SH-SY5Y (cell line): ENCODE data around the gene GPA33.

ENCODE experiments used
- GATA2 ChIP-seq: IDR thresholded peaks from 2 replicates; pipeline ENCODE4 v1.6.1; 2011; ENCODE audit warnings: mild to moderate bottlenecking, low read depth, low read length
- GATA3 ChIP-seq: IDR thresholded peaks from 2 replicates; pipeline ENCODE4 v1.6.1; 2011; ENCODE audit warnings: low read depth, mild to moderate bottlenecking, low read length, moderate library complexity

GPA33 gene

DNA sequence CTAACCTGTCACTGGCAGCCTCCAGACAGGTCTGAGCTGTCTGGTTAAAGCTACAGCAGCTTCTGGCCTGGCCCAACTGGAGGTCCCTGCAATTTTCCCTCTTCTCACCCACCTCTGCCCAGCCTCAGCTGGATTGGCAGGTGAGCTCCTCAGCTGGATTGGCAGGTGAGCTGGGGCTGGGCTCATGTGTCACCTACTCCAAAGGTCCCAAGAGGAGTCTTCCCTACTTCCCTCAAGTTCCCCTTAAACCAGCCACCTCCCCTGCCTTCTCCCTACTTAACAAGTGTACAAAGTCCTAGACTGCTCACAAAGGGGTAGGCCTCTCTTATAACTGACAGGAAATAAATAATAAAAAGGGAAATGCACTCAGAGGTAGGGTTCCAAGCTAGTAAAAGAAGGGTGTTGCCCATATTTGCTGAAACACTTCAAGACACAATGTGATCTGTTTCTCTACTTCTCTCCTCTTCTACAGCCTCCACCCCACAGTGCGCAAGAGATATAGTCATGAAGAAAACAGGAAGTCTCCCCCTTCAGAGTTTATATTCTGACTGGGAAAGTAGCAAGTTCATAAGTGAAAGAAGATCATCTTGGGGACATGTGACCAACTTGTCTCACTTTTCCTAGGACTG lies at the start of gene GPA33:
Gene GPA33 (minus strand): TSS at position 64 of the 629 bp plus-strand sequence. CDS start 90 bp downstream, outside the sequence.
- no peak for TF ChIP-seq GATA2
- TF ChIP-seq GATA3 = no peak

- no peak for TF ChIP-seq GATA2
- TF ChIP-seq GATA3 = no peak
Observed at GRCh38 chr1:167138703-167139102, 48.5 kb upstream of the GPA33 start.

DNA sequence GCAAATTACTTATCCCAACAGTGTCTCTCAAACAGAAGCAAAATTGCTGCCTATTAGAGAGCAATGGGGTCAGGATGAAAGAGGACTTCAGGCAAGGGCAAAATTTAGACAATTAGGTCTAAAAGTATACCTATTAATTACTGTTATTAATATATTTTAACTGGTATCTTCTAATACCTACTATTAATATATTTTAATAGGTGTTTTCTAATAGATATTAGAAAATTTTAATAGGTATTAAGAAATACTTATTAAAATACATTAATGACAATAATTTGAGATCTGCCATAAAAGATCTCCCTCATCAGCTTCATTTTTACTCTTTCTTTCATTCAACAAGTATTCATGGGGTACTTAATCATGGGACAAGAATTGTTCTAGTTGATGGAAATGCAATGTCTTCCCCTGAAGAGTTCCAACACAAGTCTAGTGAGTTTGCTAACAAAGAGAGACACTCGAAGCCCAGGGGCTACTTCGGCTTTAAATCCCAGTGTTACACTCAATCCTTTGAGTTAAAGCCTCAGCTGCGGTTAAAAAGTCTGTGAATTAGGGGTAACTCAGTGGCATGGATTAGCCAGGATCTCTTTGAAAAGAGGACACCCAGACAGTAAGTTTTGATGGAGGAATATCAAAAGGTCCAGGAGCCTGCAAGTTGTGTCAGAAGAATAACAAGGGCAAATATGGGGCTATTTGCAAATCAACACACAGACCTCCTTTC lies 47.8 kb upstream of the GPA33 start:
- TF ChIP-seq GATA2 (no peak), GATA3 (no peak)

GRCh38 chr1:167137332-167137781 lies 47.2 kb upstream of the GPA33 start:
- TF ChIP-seq GATA3 (no peak), GATA2 (no peak)

- TF ChIP-seq GATA2 = no peak
- TF ChIP-seq GATA3 = no peak
Observed at GRCh38 chr1:167136806-167137205, 46.6 kb upstream of the GPA33 start.

DNA sequence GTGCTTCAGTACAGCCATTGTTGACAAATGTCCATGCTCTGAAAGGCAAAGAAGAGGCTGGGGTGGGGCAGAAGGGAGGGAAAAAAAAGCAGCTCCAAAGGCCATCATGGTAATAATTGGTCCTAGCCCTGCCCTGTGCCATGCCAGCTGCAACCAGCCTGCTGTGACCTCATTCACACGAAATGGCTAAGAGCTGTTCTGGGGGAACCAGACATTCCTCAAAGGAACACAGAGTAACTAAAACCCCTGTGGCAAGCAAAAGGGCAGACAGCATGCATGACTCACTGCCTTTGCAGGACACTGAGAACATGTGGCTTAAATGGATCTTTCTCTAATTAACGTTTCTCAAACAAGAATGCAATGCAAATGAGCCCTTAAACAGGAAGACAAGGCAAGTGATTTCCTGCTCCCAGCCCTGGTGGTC lies 46.0 kb upstream of the GPA33 start:
- TF ChIP-seq GATA3 = no peak
- no peak for TF ChIP-seq GATA2

DNA sequence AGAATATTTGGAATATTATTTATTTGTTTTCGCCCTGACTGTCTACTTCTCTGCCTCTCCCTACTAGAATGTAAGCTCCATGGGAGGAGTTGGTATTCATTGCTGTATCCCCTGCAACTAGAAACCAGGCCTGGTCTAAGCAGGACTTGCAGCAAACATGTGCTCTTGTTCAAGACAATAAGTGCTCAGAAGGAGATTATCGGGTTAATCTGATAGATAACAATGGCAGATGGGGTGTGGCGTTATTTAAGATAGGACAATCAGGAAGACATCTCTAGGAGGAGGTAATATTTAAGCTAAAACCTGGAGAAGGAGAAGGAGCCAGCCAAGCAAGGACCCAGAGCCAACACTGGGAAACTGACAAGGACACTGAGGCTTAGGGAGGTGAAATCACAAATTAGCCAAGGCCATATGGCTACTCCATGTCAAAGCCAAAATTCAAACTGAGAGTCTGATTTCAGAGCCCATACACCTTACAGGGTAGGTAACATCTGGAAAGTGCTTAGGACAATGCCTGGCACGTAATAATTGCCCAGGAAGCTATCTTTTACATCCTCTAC lies 45.2 kb upstream of the GPA33 start:
- no peak for TF ChIP-seq GATA2

DNA sequence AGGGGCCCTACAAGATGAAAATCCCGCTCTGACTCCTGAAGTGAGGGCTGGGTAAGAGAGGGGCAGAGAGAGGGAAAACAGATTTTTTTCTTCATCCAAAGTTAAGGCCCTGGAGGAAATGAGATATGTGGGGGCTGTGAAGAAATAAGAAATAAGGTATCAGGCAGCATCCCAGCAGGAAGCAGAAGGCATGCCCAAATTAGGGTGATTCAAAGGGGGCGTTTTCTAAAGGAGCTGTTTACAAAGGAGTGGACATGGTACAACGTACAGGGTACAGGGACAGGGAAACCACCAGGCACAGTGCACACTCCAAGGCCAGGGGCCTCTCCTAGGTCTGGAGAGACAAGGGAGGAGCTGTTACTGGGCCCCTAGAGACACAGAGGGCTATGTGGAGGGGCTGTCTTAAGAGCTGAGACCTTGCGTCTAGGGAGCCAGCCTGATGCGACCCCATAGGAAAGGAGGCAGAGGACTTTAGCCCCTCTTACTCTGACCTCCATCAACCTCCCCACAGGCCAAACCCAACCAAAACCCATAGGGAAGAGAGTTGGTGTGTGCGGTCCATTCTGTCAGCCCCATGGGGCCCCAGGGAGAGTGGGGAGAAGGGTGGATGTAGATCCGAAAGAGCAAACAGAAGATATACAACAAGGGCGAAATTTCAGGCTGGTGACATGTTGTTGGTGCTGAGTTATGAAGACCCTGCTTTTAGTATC lies 42.3 kb upstream of the GPA33 start:
- TF ChIP-seq GATA3 (no peak), GATA2 (no peak)

DNA sequence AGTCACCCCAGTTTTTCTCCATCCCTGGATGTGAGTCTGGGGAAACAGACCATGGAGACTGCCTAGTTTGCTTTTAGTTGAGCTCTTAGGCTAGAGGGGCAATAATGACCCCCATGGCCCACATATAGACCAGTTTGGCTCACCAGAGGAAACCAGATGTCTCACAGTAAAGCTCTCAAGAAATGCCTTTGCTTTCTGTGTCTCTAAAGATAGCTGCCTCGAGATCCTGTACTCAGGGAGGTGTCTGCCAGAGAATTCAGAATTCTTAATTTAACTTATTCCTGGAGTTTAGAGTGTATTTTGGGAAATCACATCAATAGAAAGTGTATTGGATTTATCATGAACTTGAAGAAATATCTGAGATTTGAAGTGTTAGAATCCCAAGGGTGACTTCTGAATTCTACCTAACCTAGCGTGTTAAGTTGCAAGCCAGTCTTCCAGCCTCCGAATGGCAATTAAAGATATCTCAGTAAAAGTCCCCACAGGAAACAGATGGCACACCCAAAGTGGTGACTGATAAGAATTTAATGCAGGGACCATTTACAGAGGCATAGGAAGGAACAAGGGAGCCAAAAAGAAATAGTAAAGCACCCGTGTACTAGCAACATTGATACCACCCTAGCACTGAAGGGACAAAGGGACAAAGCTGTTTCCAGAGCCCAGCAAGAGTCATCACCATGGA lies 40.8 kb upstream of the GPA33 start:
- TF ChIP-seq GATA2 (no peak), GATA3 (no peak)

- TF ChIP-seq GATA3 = no peak
Observed at GRCh38 chr1:167128261-167129227, 38.4 kb upstream of the GPA33 start.

DNA sequence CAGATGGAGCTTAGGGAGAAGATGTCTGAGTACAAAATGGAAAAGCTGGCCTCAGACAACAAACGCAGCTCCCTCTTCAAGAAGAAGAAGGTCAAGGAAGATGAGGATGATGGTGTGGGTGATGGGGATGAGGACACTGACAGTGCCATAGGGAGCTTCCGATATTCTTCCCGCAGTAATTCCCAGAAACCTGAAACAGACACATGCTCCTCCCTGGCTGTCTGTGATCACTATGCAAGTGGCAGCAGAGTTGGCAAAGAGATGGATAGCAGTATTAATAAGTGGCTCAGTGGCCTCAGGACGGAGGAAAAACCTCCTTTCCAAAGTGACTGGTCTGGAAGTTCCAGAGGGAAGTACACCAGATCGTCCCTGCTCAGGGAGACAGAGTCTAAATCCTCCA lies 37.5 kb upstream of the GPA33 start:
- TF ChIP-seq GATA2 (no peak), GATA3 (no peak)

DNA sequence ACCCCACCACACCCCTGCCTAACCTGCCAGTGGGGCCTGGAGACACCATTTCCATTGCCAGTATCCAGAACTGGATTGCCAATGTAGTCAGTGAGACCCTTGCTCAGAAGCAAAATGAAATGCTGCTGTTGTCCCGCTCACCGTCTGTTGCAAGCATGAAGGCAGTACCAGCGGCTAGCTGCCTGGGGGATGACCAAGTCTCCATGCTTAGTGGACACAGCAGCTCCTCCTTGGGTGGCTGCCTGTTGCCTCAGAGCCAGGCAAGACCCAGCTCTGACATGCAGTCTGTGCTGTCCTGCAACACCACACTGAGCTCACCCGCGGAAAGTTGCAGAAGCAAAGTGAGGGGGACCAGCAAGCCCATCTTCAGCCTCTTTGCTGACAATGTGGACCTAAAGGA lies 37.1 kb upstream of the GPA33 start:
- no peak for TF ChIP-seq GATA2
- TF ChIP-seq GATA3 = no peak

DNA sequence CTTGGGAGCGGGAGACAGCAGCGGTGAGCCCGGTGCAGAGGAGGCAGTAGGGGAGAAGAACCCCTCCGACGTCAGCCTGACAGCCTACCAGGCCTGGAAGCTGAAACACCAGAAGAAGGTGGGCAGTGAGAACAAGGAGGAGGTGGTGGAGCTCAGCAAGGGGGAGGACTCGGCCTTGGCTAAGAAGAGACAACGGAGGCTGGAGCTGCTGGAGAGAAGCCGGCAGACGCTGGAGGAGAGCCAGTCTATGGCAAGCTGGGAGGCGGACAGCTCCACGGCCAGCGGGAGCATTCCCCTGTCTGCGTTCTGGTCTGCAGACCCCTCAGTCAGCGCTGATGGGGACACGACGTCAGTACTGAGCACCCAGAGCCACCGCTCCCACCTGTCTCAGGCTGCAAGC lies 36.6 kb upstream of the GPA33 start:
- TF ChIP-seq GATA2 = no peak
- TF ChIP-seq GATA3 = no peak
